GM19397 (cell line): ENCODE measurements around the gene CDK2.
"Not testable (repeated sequence)": the region's sequence is repeated elsewhere in the genome, so short reads cannot be mapped to it uniquely, and the experiment has no call there.

Experiments used
- ATAC-seq: cut with Tn5 transposase; IDR thresholded peaks from one replicate; pipeline ENCODE4 v1.9.1; 2021; ENCODE audit warnings: mild to moderate bottlenecking, moderate library complexity; ENCODE audit not compliant: unreplicated experiment

CDK2 gene

DNA sequence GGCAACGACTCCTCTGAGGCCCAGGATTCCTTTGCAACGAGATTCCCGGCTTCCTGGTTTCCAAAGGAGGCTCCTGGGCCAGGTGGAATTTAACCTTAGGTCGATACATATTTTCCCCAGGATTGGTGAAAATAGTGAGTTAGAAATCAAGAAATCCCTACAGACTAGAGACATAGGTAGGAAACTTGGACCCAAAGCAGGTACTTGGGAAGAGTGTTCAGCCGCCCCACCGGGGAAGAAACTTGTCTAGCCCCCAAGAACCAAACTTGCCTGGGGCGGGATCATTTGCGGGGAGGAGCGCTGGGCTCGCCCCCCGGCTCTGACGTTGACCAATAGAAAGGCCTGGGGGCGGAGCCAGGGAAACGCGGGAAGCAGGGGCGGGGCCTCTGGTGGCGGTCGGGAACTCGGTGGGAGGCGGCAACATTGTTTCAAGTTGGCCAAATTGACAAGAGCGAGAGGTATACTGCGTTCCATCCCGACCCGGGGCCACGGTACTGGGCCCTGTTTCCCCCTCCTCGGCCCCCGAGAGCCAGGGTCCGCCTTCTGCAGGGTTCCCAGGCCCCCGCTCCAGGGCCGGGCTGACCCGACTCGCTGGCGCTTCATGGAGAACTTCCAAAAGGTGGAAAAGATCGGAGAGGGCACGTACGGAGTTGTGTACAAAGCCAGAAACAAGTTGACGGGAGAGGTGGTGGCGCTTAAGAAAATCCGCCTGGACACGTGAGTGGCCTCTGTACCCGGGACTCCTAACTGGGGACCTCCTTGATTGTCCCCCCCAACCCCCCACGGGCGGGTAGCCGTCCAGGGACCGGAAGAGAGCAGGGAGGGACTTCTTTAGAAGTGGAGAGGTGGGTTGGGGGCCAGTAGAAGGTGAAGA is at the start of gene CDK2:
Gene CDK2 (plus strand): TSS at position 423 of the 874 bp plus-strand sequence. CDS start 179 bp downstream, at position 602.
- ATAC-seq: peak; percentile 89

- not testable (repeated sequence) for ATAC-seq
These were observed 47.6 kb upstream of the CDK2 start for GRCh38 chr12:55919032-55919431.

- ATAC-seq: no peak
These were observed 44.5 kb upstream of the CDK2 start for GRCh38 chr12:55922126-55922525.

DNA sequence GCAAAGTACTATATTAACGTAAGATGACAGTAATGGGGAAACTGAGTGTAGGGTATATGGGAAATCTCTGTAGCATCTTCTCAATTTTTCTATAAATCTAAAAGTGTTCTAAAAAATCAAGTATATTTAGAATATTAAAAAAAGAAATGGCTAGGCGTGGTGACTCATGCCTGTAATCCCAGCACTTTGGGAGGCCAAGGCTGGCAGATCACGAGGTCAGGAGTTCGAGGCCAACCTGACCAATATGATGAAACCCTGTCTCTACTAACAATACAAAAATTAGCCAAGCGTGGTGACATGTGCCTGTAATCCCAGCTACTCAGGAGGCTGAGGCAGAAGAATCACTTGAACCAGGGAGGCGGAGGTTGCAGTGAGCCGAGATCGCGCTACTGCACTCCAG is 43.0 kb upstream of the CDK2 start:
- ATAC-seq: not testable (repeated sequence)

DNA sequence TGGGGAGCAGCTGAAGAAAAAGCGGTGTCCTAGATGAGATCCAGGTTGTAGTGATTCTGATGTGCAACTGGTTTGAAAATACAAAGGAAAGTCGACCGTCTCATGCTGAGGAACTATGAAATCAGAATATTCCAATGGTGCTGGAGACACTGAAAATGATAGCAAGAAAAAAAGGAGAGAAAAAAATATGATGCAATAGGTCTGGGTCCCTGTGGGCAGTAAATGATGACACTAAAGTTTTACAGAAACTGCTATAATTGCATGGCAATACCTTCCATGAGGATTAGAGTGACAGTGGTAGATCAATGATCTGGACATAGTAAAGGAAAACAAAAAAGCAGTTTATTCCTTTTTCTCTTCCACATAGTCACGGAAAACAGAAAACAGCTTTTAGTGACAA is 41.3 kb upstream of the CDK2 start:
- ATAC-seq: no peak

- ATAC-seq: no peak
These were observed 40.5 kb upstream of the CDK2 start for GRCh38 chr12:55925870-55926737.

DNA sequence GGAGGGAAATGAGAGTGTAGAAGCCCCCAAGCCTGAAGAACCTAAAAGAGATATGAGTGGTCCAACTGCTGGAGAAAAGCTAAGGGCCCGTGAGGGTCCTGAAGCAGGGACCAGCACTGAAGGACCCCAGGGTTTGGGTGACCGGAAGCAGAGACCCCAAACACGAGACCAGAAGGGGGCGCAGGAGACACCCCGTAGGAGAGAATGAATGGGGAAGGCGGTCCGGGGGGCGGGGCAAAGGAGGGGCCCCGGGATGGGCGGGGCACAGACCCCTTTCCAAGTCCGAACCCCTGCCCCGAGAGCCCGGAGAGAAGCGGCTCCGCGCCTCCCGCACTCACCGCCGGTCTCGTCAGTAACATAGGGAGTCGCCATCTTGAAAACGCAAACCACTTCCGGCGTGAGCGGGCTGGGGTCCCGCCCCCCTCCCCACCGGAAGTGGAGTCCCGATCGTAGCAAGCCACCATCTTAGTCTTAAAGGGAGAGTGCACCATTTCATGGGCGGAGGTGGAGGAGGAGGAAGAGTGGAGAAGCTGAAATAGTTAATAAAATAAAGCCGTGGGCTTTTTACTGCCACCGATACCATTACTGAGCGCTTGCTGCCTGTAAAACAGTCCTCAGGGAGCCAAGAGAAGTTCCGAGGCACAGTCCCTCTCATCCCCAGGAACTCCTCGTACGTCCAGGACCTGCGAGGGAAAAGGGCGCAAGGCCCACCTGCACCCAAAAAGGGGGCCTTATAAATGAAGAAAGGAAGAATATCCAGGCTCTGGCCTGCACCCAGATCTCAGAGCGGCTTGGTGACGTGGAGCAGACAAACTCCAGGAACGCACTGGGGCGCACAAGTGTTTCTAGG is 39.7 kb upstream of the CDK2 start:
- ATAC-seq: peak; percentile 43

GRCh38 chr12:55927588-55928502 is 38.8 kb upstream of the CDK2 start, which contains the start of gene PYM1:
TSS of gene PYM1 (minus strand) at chr12:55927894. CDS start at chr12:55927761, 133 bp downstream.
- peak; percentile 32 for ATAC-seq

DNA sequence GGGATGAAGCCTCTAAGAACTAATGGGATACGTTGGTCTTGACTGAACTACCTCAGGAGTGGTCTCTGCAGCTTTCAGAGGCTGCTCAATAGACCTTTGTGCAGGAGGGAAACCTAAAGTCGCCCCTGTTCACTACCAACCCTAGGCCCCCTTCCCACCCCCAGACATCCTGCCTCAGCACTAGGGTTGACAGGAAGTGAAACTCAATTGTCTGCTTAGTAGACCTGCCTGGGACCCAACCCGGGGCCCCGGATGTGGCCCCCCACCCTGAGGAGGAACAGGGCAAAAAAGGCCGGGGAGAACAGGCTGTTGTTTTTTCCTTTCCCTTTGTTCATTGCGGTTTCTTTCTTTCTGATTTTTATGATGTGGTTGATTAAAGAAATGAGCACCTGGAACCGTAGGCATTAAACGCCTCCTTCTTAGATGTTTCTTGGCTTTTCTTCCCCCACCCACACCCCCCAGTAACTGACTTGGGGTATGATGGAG is 37.3 kb upstream of the CDK2 start:
- ATAC-seq: peak; percentile 34

DNA sequence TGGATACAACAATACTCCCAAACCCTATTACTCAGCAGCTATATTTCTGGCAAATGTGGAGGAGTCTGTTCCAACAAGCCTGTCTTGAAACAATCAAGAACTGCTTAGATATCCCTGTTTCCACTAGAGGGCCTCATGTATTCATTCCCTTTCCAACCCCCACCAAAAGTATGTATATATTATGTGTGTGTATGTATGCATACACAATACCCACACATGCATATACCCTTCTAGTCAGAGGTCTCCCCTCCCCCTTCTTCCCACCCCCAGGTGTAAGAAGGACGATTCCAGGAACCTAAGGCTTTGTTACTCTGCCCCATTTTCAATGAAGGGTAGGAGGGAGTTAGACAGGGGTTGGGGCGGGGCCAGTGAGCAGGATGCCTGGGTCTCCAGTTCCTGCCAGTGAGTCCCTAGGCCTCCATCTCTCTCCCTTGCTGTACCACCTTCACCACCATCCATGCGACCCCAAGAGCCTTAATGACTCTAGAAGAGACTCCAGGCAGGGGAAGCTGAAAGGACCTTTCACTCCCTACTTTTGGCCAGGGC is 35.8 kb upstream of the CDK2 start, which contains the start of gene DGKA:
Gene DGKA (plus strand): TSS at position 392 of the 546 bp plus-strand sequence. CDS start 5,342 bp downstream, outside the sequence.
- no peak for ATAC-seq

DNA sequence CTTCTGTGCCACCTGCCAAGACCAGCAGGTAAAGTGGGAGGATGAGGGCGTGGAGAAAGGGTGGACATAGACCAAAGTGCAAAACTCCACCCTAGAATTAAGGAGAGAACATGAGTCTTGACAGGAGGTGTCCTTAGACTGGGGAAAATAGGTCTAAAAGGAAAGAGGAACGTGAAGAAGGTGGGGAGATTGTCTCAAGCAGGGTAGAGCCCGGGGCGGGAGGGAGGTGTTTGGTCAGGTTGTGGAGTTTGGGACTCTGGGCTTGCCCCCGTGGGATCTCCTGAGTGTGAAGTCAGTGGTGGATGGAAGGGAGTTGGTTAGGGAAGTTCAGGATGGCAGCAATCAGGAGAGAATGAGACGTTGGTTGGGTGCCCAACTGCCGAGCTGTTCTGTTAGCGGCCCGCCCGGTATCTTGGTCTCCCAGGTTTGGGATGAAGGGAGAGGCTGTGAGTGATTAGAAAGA is 35.3 kb upstream of the CDK2 start:
- no peak for ATAC-seq

DNA sequence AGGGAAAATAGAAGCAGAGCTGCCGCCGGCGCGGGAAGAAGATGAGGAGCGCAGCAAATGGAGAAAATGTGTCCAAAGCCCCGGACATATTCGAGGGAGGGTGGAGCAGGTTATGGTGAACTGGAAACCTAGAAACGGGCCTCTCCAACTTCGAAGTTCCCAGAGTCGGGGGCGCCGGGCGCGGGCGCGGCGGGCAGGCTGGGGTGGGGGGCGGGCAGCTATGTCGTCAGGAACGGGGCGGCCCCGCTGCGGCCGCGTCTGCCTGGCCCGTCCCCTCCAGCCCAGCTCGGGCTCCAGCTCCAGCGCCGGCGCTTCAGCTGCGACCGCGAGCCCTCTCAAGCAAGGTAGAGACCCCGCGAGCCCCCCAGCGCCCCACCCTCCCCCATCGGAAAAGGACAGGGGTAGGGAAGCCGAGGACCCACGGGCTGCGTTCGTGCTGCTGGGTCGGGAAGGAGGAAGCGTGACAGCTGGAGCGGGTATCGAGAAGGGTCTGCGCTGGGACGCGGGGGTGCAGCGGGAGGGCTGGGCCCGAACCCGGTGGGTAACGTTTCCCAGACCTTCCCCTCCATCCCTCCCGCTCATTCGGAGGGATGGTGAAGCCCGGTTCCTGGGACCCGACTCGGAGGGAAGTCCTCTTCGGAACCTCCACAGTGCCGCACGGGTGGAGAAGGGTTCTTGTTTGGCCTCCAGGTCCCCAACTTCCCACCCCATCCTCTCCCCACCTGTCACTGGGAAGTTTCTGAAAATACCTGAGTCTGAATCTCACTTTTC is 34.7 kb upstream of the CDK2 start:
- no peak for ATAC-seq

GRCh38 chr12:55932551-55932910 is 34.1 kb upstream of the CDK2 start:
- no peak for ATAC-seq

DNA sequence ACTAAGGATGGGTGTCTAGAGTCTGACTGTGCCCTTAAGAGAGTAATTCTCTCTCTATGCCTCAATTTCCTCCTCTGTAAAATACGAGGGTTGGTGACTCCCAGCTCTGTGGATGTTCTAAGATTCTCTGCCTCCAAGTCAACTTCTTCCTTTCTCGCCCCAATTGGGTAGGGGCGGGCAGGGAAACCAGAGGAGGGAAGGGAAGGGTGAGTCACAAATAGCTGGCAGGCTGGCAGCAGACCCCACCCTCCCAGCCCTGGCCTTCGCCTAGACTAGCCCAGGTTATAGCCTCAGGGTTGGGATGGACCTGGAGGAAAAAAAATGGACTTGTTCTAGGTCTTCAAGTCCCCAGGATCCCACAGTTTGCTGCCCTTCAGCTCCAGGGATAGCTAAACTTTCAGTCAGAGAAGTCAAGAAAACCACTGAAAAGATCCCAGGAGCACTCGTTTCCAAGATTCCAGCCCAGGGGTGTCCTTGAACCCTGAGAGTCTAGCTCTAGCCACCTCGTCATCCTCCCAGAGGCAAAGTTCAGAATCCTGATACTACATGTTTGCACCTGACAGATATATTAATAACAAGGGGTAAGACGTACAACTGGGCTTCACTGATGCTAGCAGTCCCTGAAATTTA is 33.3 kb upstream of the CDK2 start:
- no peak for ATAC-seq

DNA sequence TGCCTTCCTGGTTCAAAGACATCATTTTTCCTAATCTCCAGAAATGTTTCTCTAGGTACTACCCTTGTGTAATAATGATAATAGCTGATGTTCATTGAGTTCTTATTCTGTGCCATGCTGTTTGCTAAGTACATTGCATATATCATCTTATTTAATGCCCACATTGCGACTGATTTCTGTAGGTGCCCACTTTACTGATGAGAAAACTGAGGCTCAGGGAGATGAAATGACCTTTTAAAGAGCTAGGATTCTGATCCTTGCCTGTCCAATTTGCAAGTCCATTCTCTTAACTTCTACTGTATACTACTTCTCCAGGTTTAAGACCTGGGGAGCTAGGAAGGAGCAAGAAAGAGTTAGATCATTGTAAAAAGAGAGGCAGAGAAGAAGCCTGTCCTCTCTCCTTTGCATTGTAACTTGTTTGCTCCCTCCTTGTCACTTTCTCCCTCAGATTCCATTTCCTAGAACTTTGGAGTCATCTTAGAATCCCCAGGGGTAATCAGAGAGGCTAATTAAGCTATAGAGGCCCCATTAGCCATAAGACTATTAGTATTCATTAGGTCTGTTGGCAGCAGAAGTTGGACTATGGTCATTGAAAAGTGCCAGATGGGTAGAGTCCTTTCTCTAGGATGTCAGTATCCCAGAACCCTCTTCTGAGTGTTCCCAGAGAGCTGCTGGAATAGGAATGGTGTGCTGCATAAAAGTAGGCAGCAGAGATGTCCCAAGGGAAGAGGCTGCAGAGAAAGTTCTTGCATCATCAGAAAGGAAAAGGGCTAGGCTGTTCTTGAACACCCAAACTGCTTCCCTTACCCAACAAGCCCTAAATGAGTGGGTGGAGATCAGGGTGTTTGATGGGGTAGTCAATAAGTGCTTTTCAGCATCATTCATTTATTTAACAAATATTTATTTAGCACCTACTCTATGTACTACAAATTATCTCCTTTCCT is 32.6 kb upstream of the CDK2 start:
- no peak for ATAC-seq

DNA sequence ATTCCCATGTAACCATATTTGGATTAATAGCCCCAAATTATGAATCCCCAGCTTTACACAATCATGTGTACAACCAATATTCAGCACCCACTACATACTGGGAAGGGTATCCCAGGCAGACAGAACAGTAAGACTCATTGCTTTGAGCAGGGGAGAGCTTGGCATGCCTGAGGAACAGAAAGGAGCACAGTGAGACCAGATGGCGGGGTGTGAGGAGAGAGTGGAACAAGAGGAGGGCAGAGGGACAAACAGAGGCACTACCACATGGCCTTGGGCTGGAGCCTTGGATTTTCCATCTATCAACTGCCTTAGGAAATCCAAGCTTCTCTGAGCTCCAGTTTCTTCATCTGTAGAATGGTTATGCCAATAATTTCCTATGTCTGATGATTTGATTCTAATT is 31.9 kb upstream of the CDK2 start:
- ATAC-seq: no peak

- ATAC-seq: no peak
These were observed 30.9 kb upstream of the CDK2 start for GRCh38 chr12:55935738-55936151.
